GM12878 (cell line): ENCODE measurements around the gene ANKRD11. TPM values are rescaled to one million over a fixed set of nuclear protein-coding genes. Genes with fewer than 3 reads are reported as not detected.
"Not testable (repeated sequence)": the region's sequence is repeated elsewhere in the genome, so short reads cannot be mapped to it uniquely, and the experiment has no call there.

Experiments
- ATAC-seq: fragments of 200-7000 bp; cut with Tn5 transposase; 3 replicates; pipeline ENCODE4 v1.9.1; 2020; ENCODE audit warnings: mild to moderate bottlenecking, moderate library complexity
- BruUV-seq: library from RNA; stranded (reverse); fragments of 400-500 nt; replicated peaks from 2 replicates; lab custom pipeline; 2021; lab: Mats Ljungman, UMichigan
- CTCF ChIA-PET: fragments of 300-600 bp; sonication (Branson Sonifier 250); formaldehyde crosslinking; extraction: SDS; loops from one replicate; lab custom pipeline; 2021; ENCODE audit warnings: inconsistent platforms; lab: Yijun Ruan, JAX
- POLR2A ChIA-PET: fragments of 350-600 bp; formaldehyde crosslinking; extraction: SDS; loops from one replicate; lab custom pipeline; 2021; ENCODE audit warnings: inconsistent platforms; lab: Charles Lee
- RAD21 ChIA-PET: fragments of 300-600 bp; sonication (Branson Sonifier 250); formaldehyde crosslinking; loops from one replicate; lab custom pipeline; 2023; ENCODE audit warnings: antibody characterized with exemption; ENCODE audit not compliant: unreplicated experiment; lab: Charles Lee
- SMC1A ChIA-PET: fragments of 300-600 bp; sonication (Branson Sonifier 250); formaldehyde crosslinking; loops from one replicate; lab custom pipeline; 2023; ENCODE audit not compliant: unreplicated experiment, uncharacterized antibody; lab: Charles Lee
- DNase-seq: peaks from one replicate; pipeline ENCODE4 v3.0.0-alpha.2; 2011; ENCODE audit warnings: low read depth, low spot score
- FAIRE-seq: peaks from 3 replicates; lab custom pipeline; 2011; peaks lifted over from hg19 to GRCh38; lab: Jason Lieb, UNC
- H2AFZ ChIP-seq: 2 replicates; pipeline ENCODE4 v1.6.0; 2011; ENCODE audit warnings: low read depth, low read length, control low read depth; ENCODE audit not compliant: control insufficient read depth
- H3K27ac ChIP-seq: 2 replicates; pipeline ENCODE4 v1.5.1; 2011; ENCODE audit warnings: control low read depth; ENCODE audit not compliant: control insufficient read depth, insufficient read depth
- H3K27me3 ChIP-seq, 2 experiments: replicated peaks in 1 of 2; 2 replicates each; pipeline versions ENCODE4 v1.6.0 to v1.6.1; 2011; ENCODE audit warnings: low read length in 1 of 2; ENCODE audit not compliant: control insufficient read depth in 2 of 2, insufficient read depth in 2 of 2
- H3K36me3 ChIP-seq, 2 experiments: 2 replicates each; pipeline ENCODE4 v1.5.1; 2011; ENCODE audit warnings: low read length in 1 of 2; ENCODE audit not compliant: control insufficient read depth in 2 of 2, insufficient read depth in 2 of 2
- H3K4me1 ChIP-seq: 2 replicates; pipeline ENCODE4 v1.6.1; 2011; ENCODE audit warnings: mild to moderate bottlenecking, low read length, moderate library complexity, mixed read lengths; ENCODE audit not compliant: control insufficient read depth, insufficient read depth
- H3K4me2 ChIP-seq: 2 replicates; pipeline ENCODE4 v1.6.0; 2011; ENCODE audit warnings: control low read depth; ENCODE audit not compliant: control insufficient read depth, insufficient read depth
- H3K4me3 ChIP-seq: fragments of 200-600 bp; sonication (generic); 2 replicates; pipeline ENCODE4 v1.5.1; 2016
- H3K79me2 ChIP-seq: 2 replicates; pipeline ENCODE4 v1.6.0; 2011; ENCODE audit warnings: low read length; ENCODE audit not compliant: control insufficient read depth, insufficient read depth
- H3K9ac ChIP-seq: 2 replicates; pipeline ENCODE4 v1.8.0; 2011; ENCODE audit warnings: low read length, control low read depth, mixed read lengths; ENCODE audit not compliant: control insufficient read depth, insufficient read depth
- H3K9me3 ChIP-seq: replicated peaks from 3 replicates; pipeline ENCODE4 v1.5.1; 2011; ENCODE audit warnings: mild to moderate bottlenecking, low read length; ENCODE audit not compliant: control insufficient read depth, insufficient read depth
- H4K20me1 ChIP-seq: 2 replicates; pipeline ENCODE4 v1.6.0; 2011; ENCODE audit not compliant: control insufficient read depth, insufficient read depth
- HDAC2 ChIP-seq: fragments of 200-600 bp; sonication (generic); IDR thresholded peaks from 2 replicates; pipeline ENCODE4 v1.6.1; 2017
- RUNX3 ChIP-seq: IDR thresholded peaks from 2 replicates; pipeline ENCODE4 v1.6.1; 2012; ENCODE audit warnings: low read length, inconsistent platforms
- WGBS: methylation state at CpG from one replicate; pipeline ENCODE4 v1.1.6; 2016; ENCODE audit warnings: low lambda C conversion rate; ENCODE audit not compliant: insufficient replicate concordance, insufficient coverage; ENCODE audit errors: missing lambda C conversion rate; 5-methylcytosine and 5-hydroxymethylcytosine counted together
- in situ Hi-C: fragments of 300-500 bp; cut with MboI; formaldehyde crosslinking; loops from 9 replicates; pipeline ENCODE4 v1.14.3; 2018; ENCODE audit warnings: mixed read lengths
- intact Hi-C: fragments of 100-400 bp; cut with micrococcal nuclease; formaldehyde crosslinking; loops from one replicate; pipeline ENCODE4 v1.14.2; 2022; ENCODE audit not compliant: unreplicated experiment
- polyA plus RNA-seq, 11 experiments: library from polyadenylated mRNA; depleted of rRNA in 4 of 11; unstranded in 6 of 11; stranded (reverse) in 5 of 11; fragments of >200 nt; fragmentation: Nextera tagmentation in 4 of 11; fragmentation: Illumina TruSeq in 1 of 11; extraction: Ambion mirVana in 4 of 11; extraction: Trizol in 1 of 11; gene quantifications; 1 replicate in 1 of 11; 2 replicates in 10 of 11; pipeline versions ENCODE4 v1.2.1 to v1.2.3, GENCODE V29; 2011 to 2016; ENCODE audit warnings: inconsistent platforms in 2 of 11, missing spikeins in 2 of 11, low read depth in 1 of 11
- total RNA-seq, 4 experiments: library from RNA; depleted of rRNA in 3 of 4; stranded (reverse); fragments of >200 nt in 3 of 4; fragmentation: Illumina TruSeq in 1 of 4; extraction: Trizol in 1 of 4; gene quantifications; 2 replicates each; pipeline versions ENCODE4 v1.2.1 to v1.2.3, GENCODE V29; 2013 to 2021

Gene ANKRD11
- total and polyA plus RNA-seq, 10 of the 15 experiments (the other 5 are each of a cell fraction or from before 2014, with no cell fraction given): 5.1 to 103 (median 27.4) TPM

DNA sequence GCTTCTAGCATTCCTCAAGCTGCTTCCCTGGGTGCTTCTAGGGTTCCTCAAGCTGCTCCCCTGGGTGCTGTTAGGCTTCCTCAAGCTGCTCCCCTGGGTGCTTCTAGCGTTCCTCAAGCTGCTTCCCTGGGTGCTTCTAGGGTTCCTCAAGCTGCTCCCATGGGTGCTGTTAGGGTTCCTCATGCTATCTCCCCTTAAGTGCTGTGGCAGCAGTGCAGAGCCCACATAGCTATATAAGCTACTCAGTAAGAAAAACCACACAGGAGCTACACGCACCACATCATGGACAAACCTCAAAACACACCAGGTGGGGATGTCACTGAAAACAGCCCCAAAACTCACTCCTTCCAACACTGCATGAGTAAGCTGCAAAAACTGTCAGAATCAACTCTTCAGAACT lies 35.2 kb downstream of the ANKRD11 start:
- intact Hi-C loops (no loop called here), in situ Hi-C loops (no loop called here)
- H3K79me2 ChIP-seq: peaks cover 88% of the 10 kb centered on the region
- BruUV-seq: no TSS peak
- DNase-seq (peak; percentile 31), ATAC-seq (no peak), FAIRE-seq (no peak)
- H2AFZ ChIP-seq: no peak overlapping the region
- ChIA-PET POLR2A (interaction anchor here (0.7 kb wide), 1 partner anchor 11 kb away, joined by 3 read pairs; no protein-coding TSS in a partner anchor), SMC1A (interaction anchor here (0.7 to 1.4 kb wide), 3 partner anchors 17 to 30 kb away, joined by 3 to 4 read pairs (median 3); no protein-coding TSS in a partner anchor), CTCF (interaction anchor here (1.1 to 1.8 kb wide), 6 partner anchors 10 to 718 kb away, joined by 3 to 6 read pairs (median 3); partner anchors contain the start of gene SPG7), RAD21 (interaction anchor here (0.7 to 1.5 kb wide), 3 partner anchors 22 to 123 kb away, joined by 3 to 4 read pairs (median 3); no protein-coding TSS in a partner anchor)
- no peak overlapping the region for H3K4me2 ChIP-seq
- H3K4me3 ChIP-seq: no peak overlapping the region
- H3K27ac ChIP-seq: peak overlapping the region; percentile 15; the same call in 1 of the 2 replicates
- peaks cover 0 to 2% of the 10 kb centered on the region in 2 experiments; a peak in 1 of 4 replicates for H3K36me3 ChIP-seq
- WGBS: 0% methylated on average over 2 of the region's 2 CpGs
- H3K9ac ChIP-seq: no peak overlapping the region
- no peaks in the 10 kb centered on the region; the same call in 2 of the 3 replicates for H3K9me3 ChIP-seq
- no peaks in the 10 kb centered on the region for H3K27me3 ChIP-seq
- peaks cover 21% of the 10 kb centered on the region for H4K20me1 ChIP-seq
- peaks cover 52% of the 10 kb centered on the region for H3K4me1 ChIP-seq
- TF ChIP-seq HDAC2 (no peak), RUNX3 (peak; percentile 51)

GRCh38 chr16:89454378-89455125 lies 35.8 kb downstream of the ANKRD11 start:
- H3K4me2 ChIP-seq, H3K36me3 ChIP-seq, H3K27me3 ChIP-seq, H3K9ac ChIP-seq, BruUV-seq, in situ Hi-C loops, intact Hi-C loops, H3K4me3 ChIP-seq, DNase-seq, H3K27ac ChIP-seq, FAIRE-seq, ATAC-seq, H3K9me3 ChIP-seq, H2AFZ ChIP-seq: not testable (repeated sequence)
- ChIA-PET RAD21 (interaction anchor here (1.0 to 1.5 kb wide), 2 partner anchors 22 to 122 kb away, joined by 3 to 4 read pairs; no protein-coding TSS in a partner anchor), SMC1A (interaction anchor here (0.7 to 1.4 kb wide), 3 partner anchors 18 to 31 kb away, joined by 3 to 4 read pairs (median 3); no protein-coding TSS in a partner anchor), CTCF (interaction anchor here (1.1 to 1.8 kb wide), 6 partner anchors 9 to 717 kb away, joined by 3 to 6 read pairs (median 3); partner anchors contain the start of gene SPG7), POLR2A (interaction anchor here (0.7 kb wide), 1 partner anchor 10 kb away, joined by 3 read pairs; no protein-coding TSS in a partner anchor)
- Histone ChIP-seq H4K20me1 (peaks cover 26% of the 10 kb centered on the region), H3K4me1 (peaks cover 58% of the 10 kb centered on the region), H3K79me2 (peaks cover 88% of the 10 kb centered on the region)
- 0% methylated on average over 3 of the region's 3 CpGs for WGBS
